K562 (cell line): ENCODE results near the gene MAGI1.

ENCODE experiments used
- ATF4 ChIP-seq: fragments of 450-650 bp; formaldehyde crosslinking; IDR thresholded peaks from 2 replicates; pipeline ENCODE4 v1.4.0; 2022; ENCODE audit warnings: mild to moderate bottlenecking, moderate library complexity
- BCL6 ChIP-seq: fragments of 250-450 bp; sonication (Bioruptor Pico); IDR thresholded peaks from 2 replicates; pipeline ENCODE4 v1.4.0; 2020
- CTCF ChIP-seq, 3 experiments: IDR thresholded peaks in 2 of 3; conservative IDR thresholded peaks in 1 of 3; 2 replicates each; pipeline ENCODE4 v1.5.1; 2011 to 2012; ENCODE audit warnings: low read length in 3 of 3, mild to moderate bottlenecking in 3 of 3, control low read depth in 2 of 3, improper control_type of control experiment in 1 of 3, inconsistent platforms in 1 of 3, low read depth in 1 of 3, mixed read lengths in 1 of 3, moderate library complexity in 1 of 3; ENCODE audit not compliant: insufficient read depth in 2 of 3
- E2F3 ChIP-seq: fragments of 250-450 bp; sonication (Bioruptor Pico); IDR thresholded peaks from 2 replicates; pipeline ENCODE4 v1.4.0; 2020; ENCODE audit warnings: mild to moderate bottlenecking
- ELF4 ChIP-seq: fragments of 450-650 bp; formaldehyde crosslinking; IDR thresholded peaks from 2 replicates; pipeline ENCODE4 v1.4.0; 2022; ENCODE audit warnings: missing genetic modification characterization
- KDM5B ChIP-seq: fragments of 200-600 bp; sonication (generic); IDR thresholded peaks from 2 replicates; pipeline ENCODE4 v1.6.1; 2012; ENCODE audit warnings: low read depth, mild to moderate bottlenecking, moderate library complexity, low read length, control low read depth, inconsistent platforms; ENCODE audit not compliant: insufficient replicate concordance
- POLR2A ChIP-seq: fragments of 450-650 bp; conservative IDR thresholded peaks from 2 replicates; pipeline ENCODE4 v1.6.1; 2016
- POLR3A ChIP-seq: IDR thresholded peaks from 2 replicates; pipeline ENCODE4 v1.6.1; 2011; ENCODE audit warnings: borderline replicate concordance, mild to moderate bottlenecking, moderate library complexity; ENCODE audit not compliant: insufficient read length, insufficient read depth; ENCODE audit errors: extremely low read depth
- SREBF1 ChIP-seq: fragments of 150-350 bp; IDR thresholded peaks from 2 replicates; pipeline ENCODE4 v1.6.1; 2014; ENCODE audit warnings: antibody characterized with exemption, low read depth, low read length, borderline replicate concordance
- XRCC3 ChIP-seq: fragments of 450-650 bp; IDR thresholded peaks from 2 replicates; pipeline ENCODE4 v1.6.1; 2017; ENCODE audit warnings: mild to moderate bottlenecking, moderate library complexity
- ZNF512 ChIP-seq: IDR thresholded peaks from 2 replicates; pipeline ENCODE4 v1.6.1; 2016; ENCODE audit warnings: missing genetic modification characterization, missing compliant biosample characterization

- TF ChIP-seq BCL6 (no peak), E2F3 (CRISPR knock-in tag) (no peak), POLR2A (no peak), CTCF (IDR thresholded peaks at IDR 0.05 in 2 of 3, conservative IDR thresholded peaks at IDR 0.05 in 1 of 3; ENCODE audit: insufficient read depth in 2 of 3, low read depth in 1 of 3, low read length in 3 of 3) (no peak), XRCC3 (no peak), POLR3A (no peak), ZNF512 (no peak), KDM5B (no peak), SREBF1 (no peak), ATF4 (CRISPR knock-in tag) (no peak), ELF4 (CRISPR knock-in tag) (no peak)
Measured at GRCh38 chr3:65557899-65558564, 480.7 kb downstream of the MAGI1 start.
